ENCODE results near the gene SGCA.

Gene SGCA

GRCh38 chr17:50127697-50128361 is 38.0 kb upstream of the SGCA start:
- TF ChIP-seq POLR2AphosphoS5 (IDR thresholded peaks at IDR 0.05; ENCODE audit: low read depth, low read length) (no peak), SPI1 (IDR thresholded peaks at IDR 0.05; ENCODE audit: low read depth, low read length) (0 out of 2 replicates have a peak, but pooled peaks have one; percentile 0)
- FAIRE-seq (no peak), DNase-seq (ENCODE audit: insufficient read length, low spot score) (no peak)

DNA sequence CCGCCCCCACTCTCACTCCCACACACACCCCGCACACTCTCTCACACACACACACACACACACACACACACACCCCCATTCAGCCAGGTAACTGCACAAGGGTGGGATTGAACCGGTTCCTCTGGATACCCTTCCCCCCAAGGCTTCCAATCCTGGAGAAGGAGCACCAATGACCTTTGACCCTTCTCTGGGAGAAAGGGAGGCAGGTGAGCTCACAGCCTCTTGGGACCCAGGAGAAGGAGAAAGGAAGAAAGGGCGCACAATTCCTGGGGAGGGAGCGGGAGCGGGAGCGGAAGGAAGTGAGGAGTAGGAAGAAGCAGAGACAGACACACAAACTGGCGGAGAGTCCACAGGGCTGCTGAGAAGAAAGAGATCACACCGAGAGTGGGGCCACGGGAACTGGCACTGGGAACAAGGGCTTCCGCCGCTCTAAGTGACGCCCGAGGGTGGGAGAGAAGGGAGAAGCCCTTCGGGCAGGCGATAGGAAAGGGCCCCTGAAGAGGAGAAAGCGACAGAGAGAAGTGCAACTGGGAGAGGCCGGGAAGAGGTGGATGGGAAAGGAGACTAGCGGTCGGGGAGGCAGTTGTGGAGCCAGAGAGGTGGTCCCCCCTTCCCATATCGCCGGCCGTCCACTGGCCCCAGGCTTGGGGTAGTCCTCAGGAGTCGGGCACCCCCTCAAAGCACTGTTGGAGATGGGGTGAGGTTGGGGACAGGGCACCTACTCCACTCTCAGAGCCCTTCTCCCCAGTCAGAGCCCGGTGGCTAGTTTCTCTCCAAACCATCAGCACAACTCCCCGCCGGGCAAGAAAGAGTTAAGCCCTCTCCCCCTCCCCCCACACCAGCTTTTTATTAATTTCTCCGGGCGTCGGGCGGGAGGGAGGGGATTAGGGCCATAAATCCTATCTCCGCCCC is 37.1 kb upstream of the SGCA start:
- TF ChIP-seq TAF1 (IDR thresholded peaks at IDR 0.05; ENCODE audit: low read depth, low read length) = no peak
- TF ChIP-seq SPI1 (IDR thresholded peaks at IDR 0.05; ENCODE audit: low read depth, low read length) = no peak
- no peak for TF ChIP-seq POU2F2 (IDR thresholded peaks at IDR 0.05; ENCODE audit: low read depth, low read length)
- TF ChIP-seq PAX5 (IDR thresholded peaks at IDR 0.05; ENCODE audit: insufficient read depth, low read length, severe bottlenecking) = no peak
- TF ChIP-seq POLR2AphosphoS5 (IDR thresholded peaks at IDR 0.05; ENCODE audit: low read depth, low read length) = no peak
- TF ChIP-seq POLR2A (IDR thresholded peaks at IDR 0.05; ENCODE audit: low read depth, low read length) = no peak
- no peak for FAIRE-seq
- DNase-seq (ENCODE audit: insufficient read length, low spot score) = no peak

- TF ChIP-seq POLR2A (IDR thresholded peaks at IDR 0.05; ENCODE audit: low read depth, low read length) (no peak), PAX5 (IDR thresholded peaks at IDR 0.05; ENCODE audit: insufficient read depth, low read length, severe bottlenecking) (no peak)
- FAIRE-seq (no peak), DNase-seq (ENCODE audit: insufficient read length, low spot score) (no peak)
Observed at GRCh38 chr17:50129353-50129727, 36.5 kb upstream of the SGCA start.

DNA sequence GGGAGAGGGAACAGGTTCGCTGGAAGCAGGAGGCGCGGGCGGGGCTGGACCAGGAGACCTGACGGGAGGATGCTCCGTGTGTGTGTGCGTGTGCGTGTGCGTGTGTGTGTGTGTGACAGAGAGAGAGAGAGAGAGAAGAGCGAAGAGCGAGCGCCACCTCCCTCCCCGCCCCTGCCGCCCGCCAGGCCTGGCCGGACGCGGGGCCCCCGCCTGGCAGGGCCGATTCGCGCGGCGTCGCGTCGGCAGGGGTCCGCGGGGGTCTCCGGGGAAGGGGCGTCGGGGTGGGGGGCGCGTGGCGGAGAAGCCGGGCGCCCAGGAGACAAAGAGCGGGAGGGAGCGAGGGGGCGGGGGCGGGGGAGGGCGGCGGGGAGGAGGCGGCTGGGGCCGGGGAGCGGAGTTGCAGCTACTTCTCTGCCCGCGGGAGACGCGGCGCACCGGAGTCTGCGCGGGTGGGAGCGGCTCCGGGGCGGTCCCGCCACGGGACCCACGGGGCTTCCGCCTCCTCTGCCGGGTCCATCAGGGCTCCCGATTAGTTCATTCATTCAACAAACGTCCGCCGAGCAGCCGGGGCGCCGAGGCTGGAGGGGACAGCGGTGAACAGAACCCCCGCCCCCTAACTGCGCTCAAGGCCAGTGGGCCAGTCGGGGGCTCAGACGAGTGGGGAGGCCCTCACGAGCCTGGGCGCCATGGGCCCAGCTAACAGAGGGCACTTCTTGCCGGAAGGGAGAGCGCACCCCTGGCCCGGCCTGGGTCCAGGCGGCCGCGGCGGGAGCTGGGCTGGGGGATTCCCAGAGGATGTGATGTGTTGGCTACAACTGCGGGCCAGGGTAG is 35.9 kb upstream of the SGCA start, which contains the start of gene SAMD14:
TSS of gene SAMD14 (minus strand) at position 433 of the 831 bp plus-strand sequence. CDS start 5,201 bp downstream, outside the sequence.
- peak; percentile 67 for DNase-seq (ENCODE audit: insufficient read length, low spot score)
- FAIRE-seq = peak; percentile 33

DNA sequence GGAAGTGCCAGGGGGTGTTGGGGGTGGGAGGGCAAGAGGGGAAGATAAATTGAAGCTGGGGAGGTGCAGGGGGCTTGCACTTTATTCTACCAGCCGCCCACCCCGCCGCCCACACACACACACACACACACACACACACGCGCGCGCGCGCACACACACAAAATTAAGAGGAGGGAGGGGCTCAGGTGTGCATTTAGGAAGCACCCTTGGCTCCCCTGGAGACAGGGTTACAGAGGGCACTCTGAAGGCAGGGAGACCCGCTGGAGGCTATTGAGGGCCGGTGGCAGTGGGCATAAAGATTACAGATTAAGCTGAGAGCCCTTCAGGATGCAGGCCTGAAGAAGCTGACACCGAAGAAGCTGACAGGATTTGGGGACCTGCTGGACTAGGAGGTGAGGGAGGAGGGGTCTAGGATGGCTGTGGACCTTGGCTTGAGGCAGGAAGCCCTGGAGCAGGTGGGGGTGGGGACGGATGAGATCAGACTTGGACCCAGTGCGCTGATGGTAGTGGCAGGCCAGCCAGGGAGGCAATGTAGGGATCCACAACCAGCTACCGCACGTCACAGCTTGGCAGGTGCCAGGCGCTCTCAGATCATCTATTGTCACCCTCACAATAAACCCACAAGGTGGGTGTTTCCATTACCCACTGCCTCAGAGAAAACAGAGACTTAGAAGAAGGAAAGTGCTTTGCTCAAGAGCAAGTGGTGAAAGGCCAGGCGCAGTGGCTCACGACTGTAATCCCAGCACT is 35.1 kb upstream of the SGCA start:
- TF ChIP-seq PAX5 (IDR thresholded peaks at IDR 0.05; ENCODE audit: insufficient read depth, low read length, severe bottlenecking) = no peak
- TF ChIP-seq POLR2AphosphoS5 (IDR thresholded peaks at IDR 0.05; ENCODE audit: low read depth, low read length) = no peak
- no peak for TF ChIP-seq TAF1 (IDR thresholded peaks at IDR 0.05; ENCODE audit: low read depth, low read length)
- TF ChIP-seq POU2F2 (IDR thresholded peaks at IDR 0.05; ENCODE audit: low read depth, low read length) = no peak
- TF ChIP-seq SPI1 (IDR thresholded peaks at IDR 0.05; ENCODE audit: low read depth, low read length) = no peak
- TF ChIP-seq POLR2A (IDR thresholded peaks at IDR 0.05; ENCODE audit: low read depth, low read length) = no peak
- DNase-seq (ENCODE audit: insufficient read length, low spot score) (no peak), FAIRE-seq (no peak)

More for the DNA sequence above, 35.9 kb upstream of the SGCA start, which contains the start of gene SAMD14:
- TF ChIP-seq TAF1 (IDR thresholded peaks at IDR 0.05; ENCODE audit: low read depth, low read length) (no peak), POU2F2 (IDR thresholded peaks at IDR 0.05; ENCODE audit: low read depth, low read length) (no peak), POLR2A (IDR thresholded peaks at IDR 0.05; ENCODE audit: low read depth, low read length) (no peak), PAX5 (IDR thresholded peaks at IDR 0.05; ENCODE audit: insufficient read depth, low read length, severe bottlenecking) (no peak), POLR2AphosphoS5 (IDR thresholded peaks at IDR 0.05; ENCODE audit: low read depth, low read length) (no peak), SPI1 (IDR thresholded peaks at IDR 0.05; ENCODE audit: low read depth, low read length) (no peak)

GRCh38 chr17:50132104-50132794 is 33.6 kb upstream of the SGCA start:
- TF ChIP-seq PAX5 (IDR thresholded peaks at IDR 0.05; ENCODE audit: insufficient read depth, low read length, severe bottlenecking) (no peak), POLR2A (IDR thresholded peaks at IDR 0.05; ENCODE audit: low read depth, low read length) (no peak; the same call in 1 of the 2 replicates), POU2F2 (IDR thresholded peaks at IDR 0.05; ENCODE audit: low read depth, low read length) (no peak), POLR2AphosphoS5 (IDR thresholded peaks at IDR 0.05; ENCODE audit: low read depth, low read length) (peak; percentile 33; the same call in 1 of the 2 replicates), SPI1 (IDR thresholded peaks at IDR 0.05; ENCODE audit: low read depth, low read length) (no peak)
- DNase-seq (ENCODE audit: insufficient read length, low spot score) = no peak
- no peak for FAIRE-seq

DNA sequence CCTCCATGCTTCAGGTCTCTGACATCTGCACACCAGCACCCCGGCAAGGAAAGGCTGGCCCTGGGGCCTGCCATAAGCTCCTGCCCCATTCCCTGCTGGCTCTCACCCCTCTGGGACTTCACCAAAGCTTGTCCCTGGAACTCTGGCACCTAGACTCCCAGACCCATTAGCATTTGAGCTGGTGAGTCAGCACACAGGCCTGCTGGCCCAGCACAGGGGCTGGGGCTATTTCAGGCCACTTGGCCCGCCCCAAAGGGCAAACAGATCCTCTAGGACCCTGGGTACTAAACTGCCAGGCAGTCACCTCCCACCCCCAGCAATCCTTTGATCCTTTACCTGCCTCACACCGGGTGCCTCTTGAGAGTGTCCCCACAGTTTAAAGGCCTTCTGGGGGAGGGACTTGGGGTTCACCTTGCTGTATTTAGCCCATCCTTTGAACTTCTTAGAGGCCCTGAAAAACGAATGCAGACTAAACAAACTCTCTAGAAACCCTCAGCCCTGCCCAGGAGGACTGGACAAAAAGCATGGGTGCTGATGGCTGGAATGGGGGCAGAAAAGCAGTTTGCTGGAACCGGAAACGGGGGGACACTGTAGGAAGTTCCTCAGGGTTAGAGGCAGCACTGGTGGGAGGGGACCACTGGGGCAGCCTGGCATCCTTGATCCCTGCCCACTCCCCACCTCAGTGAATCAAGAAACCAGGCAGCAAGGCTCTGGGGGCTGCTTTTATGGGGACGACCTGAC is 32.6 kb upstream of the SGCA start:
- TF ChIP-seq POLR2A (IDR thresholded peaks at IDR 0.05; ENCODE audit: low read depth, low read length) (no peak), TAF1 (IDR thresholded peaks at IDR 0.05; ENCODE audit: low read depth, low read length) (no peak), SPI1 (IDR thresholded peaks at IDR 0.05; ENCODE audit: low read depth, low read length) (no peak), POU2F2 (IDR thresholded peaks at IDR 0.05; ENCODE audit: low read depth, low read length) (no peak), POLR2AphosphoS5 (IDR thresholded peaks at IDR 0.05; ENCODE audit: low read depth, low read length) (0 out of 2 replicates have a peak, but pooled peaks have one; percentile 21), PAX5 (IDR thresholded peaks at IDR 0.05; ENCODE audit: insufficient read depth, low read length, severe bottlenecking) (no peak)
- FAIRE-seq (no peak), DNase-seq (ENCODE audit: insufficient read length, low spot score) (no peak)

DNA sequence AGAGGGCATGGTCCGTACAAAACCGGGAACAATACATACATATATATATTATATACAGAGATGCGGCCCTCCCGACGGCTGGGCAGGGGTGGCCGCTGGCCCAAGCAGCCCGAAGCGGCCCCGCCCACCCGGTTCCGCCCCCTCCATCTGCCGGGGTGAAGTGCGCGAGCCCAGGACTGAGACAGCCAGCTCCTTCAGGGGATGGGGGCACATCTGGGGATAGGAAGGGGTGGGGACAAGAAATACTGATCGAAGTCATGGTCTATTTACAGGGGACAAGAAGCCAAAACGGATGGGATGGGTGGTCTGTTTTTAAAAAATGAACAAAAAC is 32.1 kb upstream of the SGCA start:
- no peak for DNase-seq (ENCODE audit: insufficient read length, low spot score)
- FAIRE-seq = no peak
- TF ChIP-seq TAF1 (IDR thresholded peaks at IDR 0.05; ENCODE audit: low read depth, low read length) (no peak), SPI1 (IDR thresholded peaks at IDR 0.05; ENCODE audit: low read depth, low read length) (no peak), POLR2AphosphoS5 (IDR thresholded peaks at IDR 0.05; ENCODE audit: low read depth, low read length) (no peak)
